Measurements from ENCODE around the gene MED31.

DNA sequence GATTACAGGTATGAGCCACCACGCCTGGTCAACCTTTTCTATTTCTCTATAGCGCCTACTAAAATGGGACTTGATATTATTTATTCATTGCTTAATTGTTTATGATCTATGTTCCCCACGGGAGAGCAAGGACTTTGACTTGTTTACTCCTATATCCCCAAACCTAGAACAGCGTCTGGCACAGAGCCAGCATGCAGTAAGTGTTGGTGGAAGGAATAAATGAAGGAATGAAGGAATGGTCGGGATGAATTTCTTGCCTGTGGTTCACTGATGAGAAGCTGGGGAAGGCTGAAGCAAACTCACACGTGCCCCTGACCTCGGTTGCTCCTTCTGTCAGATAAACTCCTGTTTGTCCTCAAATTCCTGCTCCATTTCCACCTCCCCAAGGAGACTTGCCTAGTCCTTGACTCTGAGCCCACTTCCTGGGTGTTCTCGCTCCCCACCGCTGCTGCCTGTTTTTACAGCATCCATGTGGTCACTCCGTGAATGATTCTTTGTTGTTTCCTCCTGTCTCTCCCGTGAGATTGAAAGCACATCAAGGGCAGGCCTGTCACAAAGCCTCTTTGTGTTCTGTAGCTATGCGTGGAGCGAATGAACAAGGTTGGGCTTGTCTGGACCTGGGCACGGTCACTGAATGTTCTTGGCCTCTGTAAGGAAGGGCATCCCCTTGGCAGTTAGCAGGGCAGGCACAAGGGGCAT lies 17.5 kb upstream of the MED31 start:
- TF ChIP-seq, protein P1, sequence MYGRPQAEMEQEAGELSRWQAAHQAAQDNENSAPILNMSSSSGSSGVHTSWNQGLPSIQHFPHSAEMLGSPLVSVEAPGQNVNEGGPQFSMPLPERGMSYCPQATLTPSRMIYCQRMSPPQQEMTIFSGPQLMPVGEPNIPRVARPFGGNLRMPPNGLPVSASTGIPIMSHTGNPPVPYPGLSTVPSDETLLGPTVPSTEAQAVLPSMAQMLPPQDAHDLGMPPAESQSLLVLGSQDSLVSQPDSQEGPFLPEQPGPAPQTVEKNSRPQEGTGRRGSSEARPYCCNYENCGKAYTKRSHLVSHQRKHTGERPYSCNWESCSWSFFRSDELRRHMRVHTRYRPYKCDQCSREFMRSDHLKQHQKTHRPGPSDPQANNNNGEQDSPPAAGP (tag by site-specific recombination; IDR thresholded peaks at IDR 0.05): no peak
- TF ChIP-seq ZBTB1 (tag by site-specific recombination; IDR thresholded peaks at IDR 0.05) (no peak), CTCF (tag by site-specific recombination; IDR thresholded peaks at IDR 0.05) (no peak), ZNF23 (tag by site-specific recombination; IDR thresholded peaks at IDR 0.05; ENCODE audit: borderline replicate concordance) (no peak)

Data from HEK293 (cell line).